NCI-H2227 (cell line): ENCODE results near the gene CREB3L4.
A peak's percentile ranks its signal among the peaks of the same experiment; 100 is the strongest.
"Not testable (repeated sequence)": the region's sequence is repeated elsewhere in the genome, so short reads cannot be mapped to it uniquely, and the experiment has no call there.

Source experiments
- DNase-seq: peaks from one replicate; lab custom pipeline; 2025; ENCODE audit not compliant: unreplicated experiment; lab: John Stamatoyannopoulos, UW

Gene CREB3L4

DNA sequence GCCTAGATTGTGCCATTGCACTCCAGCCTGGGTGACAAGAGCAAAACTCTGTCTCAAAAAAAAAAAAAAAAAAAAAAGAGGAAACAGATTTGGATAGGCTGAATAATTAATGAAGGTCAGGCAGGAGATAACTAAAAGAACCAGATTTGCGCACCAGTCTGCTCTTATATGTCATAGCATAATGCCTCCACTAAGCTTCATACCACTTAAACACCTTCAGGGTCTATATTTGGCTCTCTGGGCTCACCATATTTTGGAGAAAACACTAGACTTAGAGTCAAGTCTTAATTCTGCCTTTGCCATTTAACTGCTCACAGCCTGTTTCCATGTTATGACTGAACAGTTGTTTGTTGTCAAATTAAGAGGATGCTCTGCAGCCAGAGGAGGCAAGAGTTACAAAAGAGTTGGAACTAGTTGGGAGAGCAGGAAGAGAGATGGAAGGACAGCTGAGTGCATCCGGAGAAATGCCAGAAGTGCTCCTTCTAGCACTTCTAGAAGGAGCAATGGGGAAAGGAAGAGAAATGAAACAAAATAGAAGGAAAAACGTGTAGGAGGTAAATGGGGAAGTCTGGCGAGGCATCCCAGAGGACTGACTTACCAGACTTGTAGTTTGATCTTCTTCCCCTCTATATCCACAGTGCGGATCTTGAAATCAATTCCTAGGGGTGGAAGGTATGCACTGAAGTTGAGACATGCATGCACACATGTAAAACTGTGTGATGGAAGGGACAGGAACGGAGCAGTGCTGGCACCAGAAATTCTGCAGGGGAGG, 16.6 kb downstream of the CREB3L4 start:
- no peak for DNase-seq

GRCh38 chr1:153985341-153985912, 17.7 kb downstream of the CREB3L4 start:
- no peak for DNase-seq

- peak; percentile 87 for DNase-seq
Observed at GRCh38 chr1:153985941-153986761, 18.4 kb downstream of the CREB3L4 start, which contains the start of gene RAB13. TSS of gene RAB13 (minus strand) at chr1:153986339. CDS start at chr1:153986236, 103 bp downstream.

- DNase-seq, result no peak
Observed at GRCh38 chr1:153987621-153988020, 19.9 kb downstream of the CREB3L4 start.

DNA sequence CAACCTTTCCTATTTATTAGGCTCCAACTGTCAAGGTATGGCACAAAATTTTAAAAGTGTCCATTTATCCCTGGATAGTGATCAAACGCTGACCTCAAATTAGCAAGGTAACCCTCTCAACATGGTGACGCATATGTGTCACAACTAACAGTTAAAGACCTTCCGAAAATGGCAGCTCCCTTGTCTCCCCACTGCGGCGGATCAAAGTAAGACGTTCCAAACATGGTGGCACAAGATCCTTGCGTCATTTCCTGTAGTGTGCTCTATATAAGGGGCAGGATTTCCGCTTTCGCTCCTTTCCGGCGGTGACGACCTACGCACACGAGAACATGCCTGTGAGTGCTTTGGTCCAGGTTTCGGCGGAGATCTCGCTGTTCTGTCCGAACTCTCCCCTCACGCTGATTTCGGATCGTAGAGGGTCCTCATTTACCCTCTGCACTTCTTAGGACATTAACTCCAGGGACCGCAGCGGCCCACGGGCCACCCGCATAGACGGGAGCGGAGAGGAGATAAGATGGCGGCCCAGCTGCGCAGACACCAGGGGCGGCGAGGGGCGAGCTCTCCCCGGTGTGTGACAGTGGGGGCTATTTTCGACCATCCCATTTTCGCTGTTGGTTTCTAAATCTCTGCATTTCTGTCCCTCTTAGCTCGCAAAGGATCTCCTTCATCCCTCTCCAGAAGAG, 22.9 kb downstream of the CREB3L4 start, which contains the start of gene RPS27:
TSS of gene RPS27 (plus strand) at position 295 of the 683 bp plus-strand sequence. CDS start at position 330, 35 bp downstream.
- peak; percentile 98 for DNase-seq

DNA sequence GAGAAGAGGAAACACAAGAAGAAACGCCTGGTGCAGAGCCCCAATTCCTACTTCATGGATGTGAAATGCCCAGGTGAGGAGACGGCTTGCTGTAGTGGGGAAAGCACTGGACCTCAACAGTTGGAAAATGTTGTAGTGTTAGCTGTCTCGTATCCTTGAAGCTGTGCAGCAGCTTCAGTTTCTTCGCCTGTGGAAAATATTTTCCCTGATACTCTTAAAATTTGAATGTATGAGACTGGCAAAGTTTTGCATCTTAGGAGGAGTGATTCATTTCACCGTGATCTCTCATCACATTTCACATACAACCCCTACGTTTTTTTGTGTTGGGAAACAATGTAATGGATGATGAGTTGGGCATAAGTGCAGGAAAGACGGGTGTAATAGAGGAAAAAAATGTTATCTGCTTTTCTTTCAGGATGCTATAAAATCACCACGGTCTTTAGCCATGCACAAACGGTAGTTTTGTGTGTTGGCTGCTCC, 23.5 kb downstream of the CREB3L4 start:
- no peak for DNase-seq

DNA sequence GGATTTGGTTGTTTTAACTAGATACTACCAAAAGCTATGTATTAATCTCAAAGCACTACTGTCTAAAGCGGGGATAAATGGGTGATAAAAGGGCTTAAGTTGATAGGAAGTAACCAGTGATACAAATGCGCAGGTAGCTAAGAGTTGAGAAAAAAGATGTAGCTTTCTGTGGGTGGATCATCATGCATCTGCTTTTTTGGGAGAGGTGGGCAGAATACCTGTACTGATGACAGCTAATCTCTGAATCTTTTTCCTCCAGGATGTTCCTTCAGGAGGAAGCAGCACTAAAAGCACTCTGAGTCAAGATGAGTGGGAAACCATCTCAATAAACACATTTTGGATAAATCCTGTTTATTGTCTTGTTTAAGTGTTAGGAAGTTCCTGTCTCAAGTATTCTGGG, 24.1 kb downstream of the CREB3L4 start:
- no peak for DNase-seq

- no peak for DNase-seq
Observed at GRCh38 chr1:153995202-153995601, 27.5 kb downstream of the CREB3L4 start.

GRCh38 chr1:153995640-153996039, 27.9 kb downstream of the CREB3L4 start:
- no peak for DNase-seq

GRCh38 chr1:153996882-153997281, 29.2 kb downstream of the CREB3L4 start:
- DNase-seq, result not testable (repeated sequence)

GRCh38 chr1:154000420-154000819, 32.7 kb downstream of the CREB3L4 start:
- no peak for DNase-seq

DNA sequence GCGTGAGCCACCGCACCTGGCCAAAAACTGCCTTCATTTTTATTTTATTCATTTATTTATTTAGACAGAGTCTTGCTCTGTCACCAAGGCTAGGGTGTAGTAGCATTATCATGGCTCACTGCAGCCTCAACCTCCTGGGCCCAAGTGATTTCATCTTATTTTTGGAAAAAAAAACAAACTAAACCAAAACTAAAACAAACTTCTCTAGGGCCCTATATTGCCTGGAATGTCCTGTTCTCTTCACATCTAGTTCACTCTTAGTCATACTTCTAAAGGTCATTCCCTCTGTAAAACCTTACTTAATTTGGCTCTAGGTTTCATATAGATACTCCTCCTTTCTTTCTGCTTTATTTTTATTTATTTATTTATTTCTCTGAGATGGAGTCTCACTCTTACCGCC, 38.4 kb downstream of the CREB3L4 start:
- DNase-seq, result no peak

- no peak for DNase-seq
Observed at GRCh38 chr1:154012129-154012528, 44.4 kb downstream of the CREB3L4 start.

- DNase-seq, result not testable (repeated sequence)
Observed at GRCh38 chr1:154012543-154012942, 44.8 kb downstream of the CREB3L4 start.

GRCh38 chr1:154014154-154014907, 46.6 kb downstream of the CREB3L4 start:
- no peak for DNase-seq

DNA sequence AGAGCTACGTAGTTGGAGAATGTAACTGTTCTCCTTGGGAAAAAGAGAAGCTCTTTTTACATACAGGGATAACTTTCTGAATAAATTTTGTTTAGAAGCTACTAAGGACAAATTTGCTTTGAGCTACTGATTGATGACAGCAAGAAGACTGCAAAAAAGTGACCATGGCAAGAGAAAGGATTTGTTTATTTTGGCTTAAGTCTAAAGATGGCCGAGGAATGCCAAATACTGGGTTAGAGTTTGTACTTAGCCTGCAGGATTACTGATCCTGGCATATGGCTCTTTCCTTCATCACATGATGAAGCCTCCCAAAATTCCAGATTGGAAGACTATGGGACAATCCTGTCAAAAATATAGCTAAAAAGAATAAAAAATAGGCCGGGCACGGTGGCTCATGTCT, 51.6 kb downstream of the CREB3L4 start:
- DNase-seq, result no peak

GRCh38 chr1:154019940-154020339, 52.2 kb downstream of the CREB3L4 start:
- DNase-seq, result no peak
